ENCODE results near the gene EPHA6.
"Not testable (repeated sequence)": the region's sequence is repeated elsewhere in the genome, so short reads cannot be mapped to it uniquely, and the experiment has no call there.

Gene EPHA6

DNA sequence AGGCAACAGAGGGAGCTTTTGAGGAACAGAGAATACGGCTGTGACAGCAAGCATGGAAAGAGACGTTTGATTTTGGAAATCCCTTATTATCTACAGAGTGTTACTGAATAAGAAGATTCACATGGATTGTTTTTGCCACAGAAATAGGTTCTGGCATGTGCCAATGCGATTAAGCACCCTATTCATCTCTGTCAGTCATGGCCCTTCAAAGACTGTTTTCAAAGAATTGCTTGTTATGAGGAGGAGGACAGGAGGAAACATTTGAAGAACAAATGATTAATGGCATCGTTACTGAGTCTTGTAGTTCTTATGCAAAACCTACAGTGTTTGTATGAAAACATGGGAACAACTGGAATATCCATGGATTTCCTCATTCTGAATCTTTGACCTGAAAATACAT is 86.2 kb downstream of the EPHA6 start:
- no peak for DNase-seq (ENCODE audit: low read depth in 2 of 2, low spot score in 1 of 2)

DNA sequence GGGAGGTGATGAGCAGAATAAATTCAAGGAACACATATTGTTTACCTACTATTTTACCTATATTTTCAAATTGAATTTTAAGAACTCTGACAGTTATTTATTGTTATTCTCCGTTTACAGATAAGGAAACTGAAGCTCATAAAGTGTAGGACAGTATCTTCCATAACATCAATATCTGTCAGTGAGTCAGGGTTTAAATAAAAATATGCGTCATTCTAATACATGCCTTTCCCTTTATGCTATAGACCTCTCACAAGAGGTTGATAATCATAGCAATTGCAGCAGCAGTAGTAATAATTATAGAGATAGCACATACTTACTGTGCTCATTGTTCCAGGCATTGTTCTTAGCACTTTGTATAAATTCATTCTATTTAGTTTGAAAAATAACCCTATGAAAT is 101.1 kb downstream of the EPHA6 start:
- DNase-seq (ENCODE audit: low read depth in 2 of 2, low spot score in 1 of 2), result no peak

DNA sequence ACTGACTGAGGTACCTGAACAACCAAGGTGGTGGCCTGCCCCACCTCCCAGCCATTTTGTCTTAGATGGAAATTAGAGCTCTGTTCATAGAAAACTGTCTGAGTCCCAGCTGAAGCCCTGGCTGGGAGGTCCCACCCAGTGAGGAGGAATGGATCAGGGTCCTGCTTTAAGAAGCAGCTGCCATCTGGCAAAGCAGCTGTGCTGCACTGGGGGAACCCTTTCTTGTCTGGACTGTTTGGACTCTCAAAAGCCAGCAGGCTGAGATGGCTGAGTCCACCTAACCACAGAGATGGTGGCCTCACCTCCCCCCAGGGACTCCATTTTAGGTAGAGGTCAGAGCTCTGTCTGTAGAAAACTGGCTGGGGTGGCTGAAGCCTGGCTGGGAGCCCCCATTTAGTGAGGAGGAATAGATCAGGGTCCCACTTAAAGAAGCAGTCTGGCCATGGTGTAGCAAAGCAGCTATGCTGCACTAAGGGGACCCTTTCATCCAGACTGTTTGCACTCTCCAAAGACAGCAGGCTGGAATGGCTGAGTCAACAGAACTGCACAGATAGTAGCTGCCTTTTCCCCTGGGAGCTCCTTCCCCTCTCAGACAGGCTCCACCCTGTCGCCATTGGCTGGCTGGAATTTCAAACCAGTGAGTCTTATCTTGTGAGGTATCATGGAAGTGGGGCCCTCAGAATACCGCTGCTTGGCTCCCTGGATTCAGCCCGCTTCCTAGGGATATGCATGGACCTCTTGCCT is 116.9 kb downstream of the EPHA6 start:
- no peak for DNase-seq (ENCODE audit: low read depth in 2 of 2, low spot score in 1 of 2)

DNA sequence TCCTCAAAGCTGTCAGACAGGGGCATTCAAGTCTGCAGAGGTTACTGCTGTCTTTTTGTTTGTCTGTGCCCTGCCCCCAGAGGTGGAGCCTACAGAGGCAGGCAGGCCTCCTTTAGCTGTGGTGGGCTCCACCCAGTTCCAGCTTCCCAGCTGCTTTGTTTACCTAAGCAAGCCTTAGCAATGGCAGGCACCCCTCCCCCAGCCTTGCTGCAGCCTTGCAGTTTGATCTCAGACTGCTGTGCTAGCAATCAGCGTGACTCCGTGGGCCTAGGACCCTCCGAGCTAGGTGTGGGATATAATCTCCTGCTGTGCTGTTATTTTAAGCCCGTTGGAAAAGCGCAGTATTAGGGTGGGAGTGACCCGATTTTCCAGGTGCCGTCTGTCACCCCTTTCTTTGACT is 127.7 kb downstream of the EPHA6 start:
- not testable (repeated sequence) for DNase-seq (ENCODE audit: low read depth in 2 of 2, low spot score in 1 of 2)

DNA sequence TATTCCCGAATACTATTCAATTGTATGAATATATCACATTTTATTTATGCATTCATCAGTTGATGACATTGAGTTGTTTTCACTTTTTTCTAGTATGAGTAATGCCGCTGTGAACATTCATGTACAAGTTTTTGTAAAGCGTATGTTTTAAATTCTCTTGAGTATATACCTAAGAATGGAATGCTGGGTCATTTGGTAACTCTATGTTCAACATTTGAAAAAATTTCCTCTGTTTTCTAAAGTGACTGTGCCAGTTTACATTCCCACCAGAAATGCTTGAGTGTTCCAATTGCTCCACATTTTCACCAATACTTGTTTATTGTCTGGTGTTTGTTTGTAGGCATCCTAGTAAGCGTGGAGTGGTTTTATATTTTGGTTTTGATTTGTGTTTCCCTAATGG is 144.5 kb downstream of the EPHA6 start:
- no peak for DNase-seq (ENCODE audit: low read depth in 2 of 2, low spot score in 1 of 2)

DNA sequence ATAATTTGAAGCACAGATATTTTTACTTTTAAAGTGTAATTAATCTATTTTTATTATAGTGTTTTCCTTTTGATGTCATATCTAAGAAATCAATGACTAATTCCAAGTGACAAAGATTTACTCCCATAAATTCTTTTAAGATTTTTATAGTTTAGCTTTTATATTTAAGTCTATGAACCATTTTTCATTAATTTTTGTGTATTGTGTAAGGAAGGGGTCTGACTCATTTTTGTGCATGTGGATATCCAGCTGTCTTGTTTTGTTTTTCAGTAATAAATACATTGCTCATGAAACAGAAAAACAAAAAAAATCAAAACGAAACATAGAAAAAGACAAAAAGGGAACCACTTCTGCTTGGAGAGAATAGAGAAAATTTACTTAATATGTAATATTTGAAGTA is 145.1 kb downstream of the EPHA6 start:
- DNase-seq (ENCODE audit: low read depth in 2 of 2, low spot score in 1 of 2), result no peak

DNA sequence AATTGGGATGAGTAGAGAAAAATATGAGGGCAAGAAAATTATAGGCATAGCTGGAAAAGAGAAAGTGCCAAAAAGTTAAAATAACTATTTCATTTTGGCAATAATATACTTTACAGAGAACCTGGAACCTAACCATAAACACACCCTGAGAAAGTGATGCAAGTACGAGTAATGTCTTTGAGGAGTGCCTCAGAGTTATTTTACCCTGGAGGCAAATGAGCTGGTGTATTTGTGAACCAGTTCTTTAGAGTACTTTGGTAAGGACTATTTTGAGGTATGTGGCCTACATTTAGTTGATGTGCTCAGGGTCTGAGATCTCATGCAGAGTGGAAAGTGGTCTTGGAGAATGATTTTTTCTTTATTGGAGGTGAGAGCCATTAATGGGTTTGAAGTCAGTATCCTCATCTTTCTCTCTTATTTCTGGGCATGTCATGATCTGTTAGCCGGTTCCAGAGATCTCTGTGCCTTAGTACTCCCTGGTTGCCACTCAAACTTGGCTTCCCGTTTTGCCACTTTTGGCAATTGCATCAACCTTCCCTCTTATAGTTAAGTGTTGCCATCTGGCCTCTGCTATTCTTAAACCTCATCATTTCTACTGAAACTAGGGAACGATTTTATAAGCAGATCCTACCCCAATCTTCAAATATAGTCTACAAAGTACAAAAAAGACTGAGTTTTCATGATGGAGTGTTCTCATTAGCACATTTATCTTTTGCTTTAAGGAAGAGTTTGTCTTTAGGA is 145.7 kb downstream of the EPHA6 start:
- DNase-seq (ENCODE audit: low read depth in 2 of 2, low spot score in 1 of 2), result no peak

DNA sequence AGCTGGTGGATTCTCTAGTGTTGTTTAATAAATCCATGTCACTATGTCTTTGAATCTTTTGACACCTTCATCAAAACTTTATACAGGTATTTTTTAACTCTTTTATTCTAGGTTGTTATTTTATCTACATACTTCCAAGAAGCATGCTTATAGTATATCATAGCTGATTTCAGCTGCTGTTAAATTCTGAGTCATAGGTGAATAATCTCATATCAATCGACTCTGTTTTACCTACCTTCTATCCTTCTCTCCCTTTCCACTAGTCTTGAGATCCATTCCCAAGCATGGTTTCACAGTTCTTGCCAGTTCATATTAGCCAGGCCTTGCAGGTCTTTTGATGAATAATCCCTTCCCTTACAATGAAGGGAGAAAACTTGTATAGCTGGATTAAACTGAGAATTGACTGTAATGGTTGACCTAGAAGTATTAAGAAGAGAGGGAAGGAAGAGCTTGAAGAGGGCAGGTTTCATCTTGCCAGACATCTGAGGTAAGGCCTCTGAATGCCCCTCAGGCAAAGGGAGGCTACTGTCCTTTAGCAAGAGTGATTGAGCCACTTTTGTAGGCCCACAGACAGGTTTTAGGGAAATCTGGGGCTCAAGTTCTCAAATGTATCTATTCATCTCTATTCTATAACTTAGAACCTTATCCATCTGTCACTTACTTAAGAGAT is 146.4 kb downstream of the EPHA6 start:
- DNase-seq (ENCODE audit: low read depth in 2 of 2, low spot score in 1 of 2), result no peak

DNA sequence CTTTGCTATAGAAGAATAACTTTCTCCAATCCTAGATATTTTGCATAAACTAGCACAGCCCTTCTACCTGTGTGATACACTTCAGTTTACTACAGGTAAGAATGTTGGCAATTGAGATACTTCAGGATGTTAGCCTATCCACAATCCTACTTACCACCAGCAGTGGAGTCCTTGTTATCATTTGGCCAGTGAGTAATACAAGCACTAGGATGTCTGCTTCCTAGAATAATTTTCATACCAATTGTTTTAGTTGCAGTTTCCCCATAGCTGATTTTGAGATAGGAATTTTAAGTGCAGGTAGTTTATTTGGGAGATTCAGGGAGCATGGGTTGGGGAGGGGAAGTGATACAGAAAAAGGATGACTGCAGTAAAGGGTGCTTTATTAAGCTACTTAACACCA is 147.2 kb downstream of the EPHA6 start:
- DNase-seq (ENCODE audit: low read depth in 2 of 2, low spot score in 1 of 2), result no peak

DNA sequence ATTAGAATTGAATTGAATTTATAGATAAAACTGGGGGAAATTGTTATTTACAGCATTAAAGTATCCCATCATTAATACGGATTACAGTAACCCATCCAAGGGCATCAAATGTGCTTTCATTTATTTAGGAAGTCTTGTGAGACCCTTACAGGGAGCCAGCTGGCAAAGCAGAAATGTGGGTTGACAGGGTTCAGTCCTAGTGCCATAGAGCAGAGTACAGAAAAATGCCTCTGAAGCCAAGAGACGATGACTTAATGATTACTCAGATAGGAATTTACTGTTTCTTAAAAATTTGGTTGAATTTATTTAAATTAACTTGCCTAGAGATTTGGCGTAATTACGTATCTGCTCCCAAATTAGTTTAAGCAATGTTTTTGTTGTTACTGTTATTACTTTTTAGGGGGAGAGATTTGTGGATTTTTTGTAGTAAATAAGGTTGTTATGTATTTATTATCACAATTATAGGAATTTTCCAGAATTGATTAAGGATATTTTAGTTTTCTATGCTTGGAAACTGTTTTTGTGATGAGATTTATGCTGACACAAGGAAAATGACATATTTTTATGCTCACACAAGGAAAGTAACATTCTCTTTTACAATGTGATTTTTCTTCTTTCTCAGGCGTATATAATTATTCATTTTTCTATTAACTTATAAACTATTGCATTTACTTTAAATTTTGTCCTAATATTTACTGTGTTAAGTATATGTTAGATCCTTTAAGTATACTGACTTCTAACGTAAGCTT is 152.0 kb downstream of the EPHA6 start:
- no peak for DNase-seq (ENCODE audit: low read depth in 2 of 2, low spot score in 1 of 2)

DNA sequence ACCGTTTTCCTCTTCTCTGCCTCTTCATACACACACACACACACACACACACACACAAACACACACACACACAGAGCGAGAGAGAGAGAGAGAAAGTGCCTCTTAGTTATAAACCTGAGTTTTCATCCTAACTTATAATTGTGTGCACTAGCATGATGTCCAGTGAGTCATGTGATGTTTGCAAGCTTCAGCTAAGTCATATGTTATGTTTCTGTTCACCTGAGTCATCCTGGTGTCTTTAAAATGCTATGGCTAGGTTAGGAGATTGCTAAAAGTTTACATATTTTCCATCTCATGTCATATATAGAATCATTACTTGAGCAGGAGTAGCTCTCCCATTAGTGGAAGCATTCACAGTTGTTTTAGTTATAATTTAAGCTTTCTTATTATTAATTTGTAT is 155.8 kb downstream of the EPHA6 start:
- DNase-seq (ENCODE audit: low read depth in 2 of 2, low spot score in 1 of 2), result no peak

DNA sequence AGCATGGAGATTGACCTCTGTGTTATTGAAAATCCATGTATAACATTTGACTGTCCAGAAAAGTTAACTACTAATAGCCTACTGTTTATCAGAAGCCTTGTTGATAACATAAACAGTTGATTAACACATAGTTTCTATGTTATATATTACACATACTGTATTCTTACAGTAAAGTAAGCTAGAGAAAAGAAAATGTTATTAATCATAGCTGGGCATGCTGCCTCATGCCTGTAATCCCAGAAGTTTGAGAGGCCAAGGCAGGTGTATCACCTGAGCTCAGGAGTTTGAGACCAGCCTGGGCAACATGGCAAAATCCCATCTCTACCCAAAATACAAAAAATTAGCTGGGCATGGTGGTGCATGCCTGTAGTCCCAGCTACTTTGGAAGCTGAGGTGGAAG is 163.3 kb downstream of the EPHA6 start:
- DNase-seq (ENCODE audit: low read depth in 2 of 2, low spot score in 1 of 2), result no peak

DNA sequence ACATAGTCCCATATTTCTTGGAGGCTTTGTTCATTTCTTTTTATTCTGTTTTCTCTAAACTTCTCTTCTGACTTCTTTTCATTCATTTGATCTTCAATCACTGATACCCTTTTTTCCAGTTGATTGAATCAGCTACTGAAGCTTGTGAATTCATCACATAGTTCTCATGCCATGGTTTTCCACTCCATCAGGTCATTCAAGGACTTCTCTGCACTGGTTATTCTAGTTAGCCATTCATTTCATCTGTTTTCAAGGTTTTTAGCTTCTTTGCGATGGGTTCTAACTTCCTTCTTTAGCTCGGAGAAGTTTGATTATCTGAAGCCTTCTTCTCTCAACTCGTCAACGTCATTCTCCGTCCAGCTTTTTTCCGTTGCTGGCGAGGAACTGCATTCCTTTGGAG is 169.3 kb downstream of the EPHA6 start:
- not testable (repeated sequence) for DNase-seq (ENCODE audit: low read depth in 2 of 2, low spot score in 1 of 2)

DNA sequence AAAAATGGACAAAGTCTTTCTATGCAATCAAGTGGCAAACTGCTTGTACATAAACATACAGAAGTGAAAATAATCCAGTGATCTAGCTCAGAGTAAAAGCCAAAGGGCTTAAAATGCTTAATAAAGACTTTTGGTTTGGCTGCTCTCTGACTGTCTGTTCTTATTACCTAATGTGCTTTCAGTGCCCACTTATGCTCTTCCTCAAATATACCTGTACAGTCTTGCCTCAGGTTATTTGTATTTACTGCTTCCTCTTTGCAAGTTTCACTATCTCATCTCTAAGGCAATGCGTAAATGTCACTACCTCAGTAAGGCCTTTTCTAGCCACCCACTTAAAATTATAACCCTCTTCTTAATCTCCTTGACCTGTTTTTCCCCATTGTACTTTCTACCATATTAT is 171.8 kb downstream of the EPHA6 start:
- DNase-seq (ENCODE audit: low read depth in 2 of 2, low spot score in 1 of 2), result no peak

DNA sequence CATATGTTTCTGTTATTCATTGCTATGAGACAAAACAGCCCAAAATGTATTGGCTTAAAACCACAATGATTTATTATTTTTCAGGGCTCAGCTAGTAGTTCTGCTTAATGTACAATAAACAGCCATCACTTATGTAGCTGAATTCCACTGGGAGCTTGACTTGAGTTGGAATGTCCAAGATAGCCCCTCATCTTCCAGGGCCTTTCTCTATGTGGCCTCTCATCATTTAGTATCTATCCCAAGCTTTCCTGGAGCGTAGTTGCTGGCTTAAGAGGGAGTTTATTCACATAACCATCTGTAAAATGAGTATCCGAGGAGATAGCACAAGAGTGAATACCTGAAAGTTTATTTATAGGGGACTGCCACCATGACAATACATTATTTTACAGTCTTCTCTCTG is 176.8 kb downstream of the EPHA6 start:
- no peak for DNase-seq (ENCODE audit: low read depth in 2 of 2, low spot score in 1 of 2)

DNA sequence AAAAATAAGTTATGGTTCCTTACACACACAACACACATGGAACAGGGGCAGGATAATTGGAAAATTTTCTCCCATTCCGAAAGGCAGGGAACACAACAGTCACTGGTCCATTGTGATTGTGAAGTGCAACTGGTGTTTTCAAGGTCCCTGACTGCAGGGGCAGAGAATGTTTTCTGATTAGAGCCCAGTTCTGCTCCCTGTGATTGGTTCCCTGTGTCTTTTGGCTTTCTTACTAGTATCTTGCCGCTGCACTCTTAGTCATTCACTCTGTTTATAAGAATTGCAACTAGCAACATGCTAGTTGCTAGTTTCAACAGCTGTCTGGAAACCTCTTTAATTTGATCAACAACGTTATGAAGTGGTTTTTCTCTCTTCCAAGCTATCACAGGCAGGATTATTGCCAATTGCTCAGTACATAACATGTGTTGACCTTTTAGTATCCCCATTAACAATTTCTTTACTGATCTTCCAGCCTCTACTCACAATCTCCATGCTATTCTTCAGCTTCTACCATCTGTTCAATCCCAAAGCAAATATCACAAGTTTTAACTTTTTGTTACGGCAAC is 177.5 kb downstream of the EPHA6 start:
- DNase-seq (ENCODE audit: low read depth in 2 of 2, low spot score in 1 of 2), result no peak

DNA sequence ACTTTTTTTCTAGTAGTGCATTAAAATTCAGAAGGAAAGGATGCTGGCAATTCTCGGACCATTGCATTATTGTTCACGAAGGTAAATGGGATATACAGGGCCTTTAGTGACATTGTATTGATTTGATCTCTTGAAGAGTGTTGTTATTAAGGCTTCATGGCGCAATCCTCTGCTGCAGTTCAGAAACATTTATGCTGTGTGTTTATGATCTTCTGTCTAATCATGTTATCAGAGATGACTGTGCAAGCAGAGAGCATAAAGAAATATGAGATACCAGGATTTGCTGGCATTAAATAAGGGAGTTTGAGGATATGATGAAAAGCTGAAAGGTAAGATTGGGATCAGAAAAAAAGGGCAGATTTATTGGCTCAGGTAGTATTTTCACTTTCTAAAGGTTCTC is 180.6 kb downstream of the EPHA6 start:
- DNase-seq (ENCODE audit: low read depth in 2 of 2, low spot score in 1 of 2), result no peak

DNA sequence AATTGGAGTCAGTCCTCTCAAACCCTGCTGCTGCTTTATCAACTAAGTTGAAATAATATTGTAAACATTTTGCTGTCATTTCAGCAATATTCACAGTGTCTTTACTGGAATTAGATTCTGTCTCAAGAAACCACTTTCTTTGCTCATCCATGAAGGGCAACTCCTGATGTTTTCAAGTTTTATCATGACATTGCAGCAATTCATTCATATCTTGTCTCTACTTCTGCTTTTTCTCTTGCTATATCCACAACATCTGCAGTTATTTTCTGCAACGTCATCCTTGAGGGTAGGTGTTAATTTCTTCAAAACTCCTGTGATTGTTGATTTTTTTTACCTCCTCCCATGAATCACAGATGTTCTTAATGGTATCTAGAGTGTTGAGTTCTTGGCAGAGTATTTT is 181.6 kb downstream of the EPHA6 start:
- DNase-seq (ENCODE audit: low read depth in 2 of 2, low spot score in 1 of 2), result no peak

DNA sequence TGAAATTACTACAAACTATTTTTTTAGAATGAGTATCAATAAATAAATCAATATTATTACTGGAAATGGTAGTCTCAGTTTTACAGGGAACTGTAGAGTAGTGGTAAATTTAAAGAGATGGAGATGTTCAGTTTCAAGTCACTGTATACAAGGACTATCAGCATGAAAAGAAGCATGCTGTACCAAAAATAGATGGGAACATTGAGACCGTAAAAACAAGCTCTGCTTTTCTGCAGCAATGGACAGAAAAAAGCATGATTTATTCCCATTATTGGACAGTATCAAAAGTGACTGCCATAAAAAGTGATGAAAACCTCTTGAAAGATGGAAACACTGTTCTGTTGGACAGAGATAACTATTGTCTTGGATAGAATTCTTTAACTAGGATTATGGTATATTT is 187.2 kb downstream of the EPHA6 start:
- no peak for DNase-seq (ENCODE audit: low read depth in 2 of 2, low spot score in 1 of 2)

DNA sequence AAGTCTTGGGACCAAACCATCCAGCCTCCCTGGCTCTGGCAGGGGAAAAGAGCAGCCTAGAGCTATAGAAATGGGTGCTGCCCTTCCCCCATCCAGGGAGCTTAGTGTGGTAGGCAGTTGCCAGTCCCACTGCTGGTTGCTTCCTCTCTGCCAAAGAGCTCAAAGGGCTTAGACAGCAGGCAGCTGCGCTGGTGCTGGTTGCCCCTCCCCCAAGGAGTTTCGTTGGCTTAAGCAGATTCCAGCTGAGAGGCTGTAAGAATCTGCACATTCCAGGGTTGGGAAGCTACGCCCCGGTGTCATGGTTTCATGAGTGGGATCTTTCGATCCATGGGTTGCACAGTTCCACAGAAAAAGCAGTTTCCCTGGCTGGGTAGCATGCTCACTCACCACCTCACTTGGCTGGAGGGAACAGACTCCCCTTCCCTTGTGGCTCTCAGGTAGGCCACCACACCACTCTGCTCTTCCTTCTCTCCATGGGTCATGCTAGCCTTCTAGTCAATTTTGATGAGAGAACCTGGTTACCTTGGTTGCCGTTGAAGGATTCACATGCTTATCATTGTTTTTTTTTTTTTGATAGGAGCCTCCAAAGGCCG is 195.1 kb downstream of the EPHA6 start:
- DNase-seq (ENCODE audit: low read depth in 2 of 2, low spot score in 1 of 2), result no peak
